ENCODE measurements around the gene SGSH.

Gene SGSH

DNA sequence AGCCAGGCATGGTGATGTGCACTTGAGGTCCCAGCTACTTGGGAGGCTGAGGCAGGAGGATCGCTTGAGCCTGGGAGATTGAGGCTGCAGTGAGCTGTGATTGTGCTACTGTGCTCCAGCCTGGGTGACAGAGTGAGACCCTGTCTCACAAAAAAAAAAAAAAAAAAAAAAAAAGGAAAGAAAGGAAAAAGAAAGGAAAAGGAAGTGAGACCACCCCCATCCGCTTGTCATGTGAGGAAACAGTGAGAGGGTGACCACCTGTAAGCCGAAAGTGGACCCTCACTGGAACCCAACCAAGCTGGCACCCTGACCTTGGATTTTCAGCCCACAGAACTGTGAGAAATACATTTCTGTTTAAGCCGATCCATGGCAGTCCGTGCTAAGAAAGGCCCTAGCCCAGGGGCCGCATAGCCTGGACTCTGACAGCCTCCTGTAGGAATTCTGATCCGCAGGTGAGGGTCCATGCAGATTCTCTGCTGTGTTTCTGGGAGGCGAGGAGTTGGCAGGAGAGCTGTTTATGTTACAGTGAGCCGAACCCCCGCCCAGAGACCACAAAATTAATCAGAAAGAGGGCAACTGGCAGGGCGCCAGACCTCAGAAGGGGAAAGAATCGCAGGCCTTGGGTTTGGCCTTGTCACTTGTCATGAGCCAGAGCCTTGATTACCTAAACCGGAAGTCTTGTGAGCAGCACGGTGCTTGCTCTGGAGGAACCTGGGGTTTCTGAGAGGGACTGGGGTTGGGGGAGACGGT, 945 bp downstream of the SGSH start (continued):
- TF ChIP-seq ZNF660 (tag by site-specific recombination; IDR thresholded peaks at IDR 0.05) (peak; percentile 99), KLF1 (tag by site-specific recombination; IDR thresholded peaks at IDR 0.05) (peak; percentile 78), ZNF585B (tag by site-specific recombination; IDR thresholded peaks at IDR 0.05) (no peak), ZNF133 (tag by site-specific recombination; IDR thresholded peaks at IDR 0.05) (no peak), ZNF274 (IDR thresholded peaks at IDR 0.05; ENCODE audit: low read length) (no peak), ZNF274 (tag by site-specific recombination; IDR thresholded peaks at IDR 0.05; ENCODE audit: borderline replicate concordance) (no peak), ZNF501 (tag by site-specific recombination; IDR thresholded peaks at IDR 0.05) (no peak), ZNF350 (tag by site-specific recombination; IDR thresholded peaks at IDR 0.05) (no peak), BCL11A (tag by site-specific recombination; IDR thresholded peaks at IDR 0.05; ENCODE audit: low read depth) (no peak), ZNF776 (tag by site-specific recombination; IDR thresholded peaks at IDR 0.05; ENCODE audit: borderline replicate concordance) (no peak), ZBTB7A (tag by site-specific recombination; IDR thresholded peaks at IDR 0.05; ENCODE audit: low read depth) (no peak), ZNF341 (tag by site-specific recombination; IDR thresholded peaks at IDR 0.05; ENCODE audit: low read depth) (no peak), ZNF146 (tag by site-specific recombination; IDR thresholded peaks at IDR 0.05) (no peak), MEIS1 (CRISPR knock-in tag; IDR thresholded peaks at IDR 0.05; ENCODE audit: borderline replicate concordance) (no peak), ZNF623 (tag by site-specific recombination; IDR thresholded peaks at IDR 0.05) (no peak), ZNF621 (tag by site-specific recombination; IDR thresholded peaks at IDR 0.05) (no peak), ZNF140 (tag by site-specific recombination; IDR thresholded peaks at IDR 0.05) (no peak), ZNF112 (tag by site-specific recombination; IDR thresholded peaks at IDR 0.05) (no peak), IKZF3 (tag by site-specific recombination; IDR thresholded peaks at IDR 0.05) (peak; percentile 13; the same call in 1 of the 2 replicates), ZNF391 (tag by site-specific recombination; IDR thresholded peaks at IDR 0.05; ENCODE audit: borderline replicate concordance, low read depth) (no peak), ZNF248 (tag by site-specific recombination; IDR thresholded peaks at IDR 0.05) (no peak), ZNF10 (tag by site-specific recombination; IDR thresholded peaks at IDR 0.05) (peak; percentile 78)
- TF ChIP-seq, protein P1, sequence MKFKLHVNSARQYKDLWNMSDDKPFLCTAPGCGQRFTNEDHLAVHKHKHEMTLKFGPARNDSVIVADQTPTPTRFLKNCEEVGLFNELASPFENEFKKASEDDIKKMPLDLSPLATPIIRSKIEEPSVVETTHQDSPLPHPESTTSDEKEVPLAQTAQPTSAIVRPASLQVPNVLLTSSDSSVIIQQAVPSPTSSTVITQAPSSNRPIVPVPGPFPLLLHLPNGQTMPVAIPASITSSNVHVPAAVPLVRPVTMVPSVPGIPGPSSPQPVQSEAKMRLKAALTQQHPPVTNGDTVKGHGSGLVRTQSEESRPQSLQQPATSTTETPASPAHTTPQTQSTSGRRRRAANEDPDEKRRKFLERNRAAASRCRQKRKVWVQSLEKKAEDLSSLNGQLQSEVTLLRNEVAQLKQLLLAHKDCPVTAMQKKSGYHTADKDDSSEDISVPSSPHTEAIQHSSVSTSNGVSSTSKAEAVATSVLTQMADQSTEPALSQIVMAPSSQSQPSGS (tag by site-specific recombination; IDR thresholded peaks at IDR 0.05; ENCODE audit: low read depth): no peak
- TF ChIP-seq, protein P2, sequence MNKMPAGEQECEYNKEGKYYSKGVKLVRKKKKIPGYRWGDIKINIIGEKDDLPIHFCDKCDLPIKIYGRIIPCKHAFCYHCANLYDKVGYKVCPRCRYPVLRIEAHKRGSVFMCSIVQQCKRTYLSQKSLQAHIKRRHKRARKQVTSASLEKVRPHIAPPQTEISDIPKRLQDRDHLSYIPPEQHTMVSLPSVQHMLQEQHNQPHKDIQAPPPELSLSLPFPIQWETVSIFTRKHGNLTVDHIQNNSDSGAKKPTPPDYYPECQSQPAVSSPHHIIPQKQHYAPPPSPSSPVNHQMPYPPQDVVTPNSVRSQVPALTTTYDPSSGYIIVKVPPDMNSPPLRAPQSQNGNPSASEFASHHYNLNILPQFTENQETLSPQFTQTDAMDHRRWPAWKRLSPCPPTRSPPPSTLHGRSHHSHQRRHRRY (tag by site-specific recombination; IDR thresholded peaks at IDR 0.05): no peak
- TF ChIP-seq, protein P3, sequence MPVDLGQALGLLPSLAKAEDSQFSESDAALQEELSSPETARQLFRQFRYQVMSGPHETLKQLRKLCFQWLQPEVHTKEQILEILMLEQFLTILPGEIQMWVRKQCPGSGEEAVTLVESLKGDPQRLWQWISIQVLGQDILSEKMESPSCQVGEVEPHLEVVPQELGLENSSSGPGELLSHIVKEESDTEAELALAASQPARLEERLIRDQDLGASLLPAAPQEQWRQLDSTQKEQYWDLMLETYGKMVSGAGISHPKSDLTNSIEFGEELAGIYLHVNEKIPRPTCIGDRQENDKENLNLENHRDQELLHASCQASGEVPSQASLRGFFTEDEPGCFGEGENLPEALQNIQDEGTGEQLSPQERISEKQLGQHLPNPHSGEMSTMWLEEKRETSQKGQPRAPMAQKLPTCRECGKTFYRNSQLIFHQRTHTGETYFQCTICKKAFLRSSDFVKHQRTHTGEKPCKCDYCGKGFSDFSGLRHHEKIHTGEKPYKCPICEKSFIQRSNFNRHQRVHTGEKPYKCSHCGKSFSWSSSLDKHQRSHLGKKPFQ (tag by site-specific recombination; IDR thresholded peaks at IDR 0.05): no peak
- TF ChIP-seq, protein P4, sequence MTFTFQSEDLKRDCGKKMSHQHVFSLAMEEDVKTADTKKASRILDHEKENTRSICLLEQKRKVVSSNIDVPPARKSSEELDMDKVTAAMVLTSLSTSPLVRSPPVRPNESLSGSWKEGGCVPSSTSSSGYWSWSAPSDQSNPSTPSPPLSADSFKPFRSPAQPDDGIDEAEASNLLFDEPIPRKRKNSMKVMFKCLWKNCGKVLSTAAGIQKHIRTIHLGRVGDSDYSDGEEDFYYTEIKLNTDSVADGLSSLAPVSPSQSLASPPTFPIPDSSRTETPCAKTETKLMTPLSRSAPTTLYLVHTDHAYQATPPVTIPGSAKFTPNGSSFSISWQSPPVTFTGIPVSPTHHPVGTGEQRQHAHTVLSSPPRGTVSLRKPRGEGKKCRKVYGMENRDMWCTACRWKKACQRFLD (tag by site-specific recombination; IDR thresholded peaks at IDR 0.05): no peak
- TF ChIP-seq, protein P5, sequence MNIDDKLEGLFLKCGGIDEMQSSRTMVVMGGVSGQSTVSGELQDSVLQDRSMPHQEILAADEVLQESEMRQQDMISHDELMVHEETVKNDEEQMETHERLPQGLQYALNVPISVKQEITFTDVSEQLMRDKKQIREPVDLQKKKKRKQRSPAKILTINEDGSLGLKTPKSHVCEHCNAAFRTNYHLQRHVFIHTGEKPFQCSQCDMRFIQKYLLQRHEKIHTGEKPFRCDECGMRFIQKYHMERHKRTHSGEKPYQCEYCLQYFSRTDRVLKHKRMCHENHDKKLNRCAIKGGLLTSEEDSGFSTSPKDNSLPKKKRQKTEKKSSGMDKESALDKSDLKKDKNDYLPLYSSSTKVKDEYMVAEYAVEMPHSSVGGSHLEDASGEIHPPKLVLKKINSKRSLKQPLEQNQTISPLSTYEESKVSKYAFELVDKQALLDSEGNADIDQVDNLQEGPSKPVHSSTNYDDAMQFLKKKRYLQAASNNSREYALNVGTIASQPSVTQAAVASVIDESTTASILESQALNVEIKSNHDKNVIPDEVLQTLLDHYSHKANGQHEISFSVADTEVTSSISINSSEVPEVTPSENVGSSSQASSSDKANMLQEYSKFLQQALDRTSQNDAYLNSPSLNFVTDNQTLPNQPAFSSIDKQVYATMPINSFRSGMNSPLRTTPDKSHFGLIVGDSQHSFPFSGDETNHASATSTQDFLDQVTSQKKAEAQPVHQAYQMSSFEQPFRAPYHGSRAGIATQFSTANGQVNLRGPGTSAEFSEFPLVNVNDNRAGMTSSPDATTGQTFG (tag by site-specific recombination; IDR thresholded peaks at IDR 0.05; ENCODE audit: borderline replicate concordance): no peak
- TF ChIP-seq, protein P6, sequence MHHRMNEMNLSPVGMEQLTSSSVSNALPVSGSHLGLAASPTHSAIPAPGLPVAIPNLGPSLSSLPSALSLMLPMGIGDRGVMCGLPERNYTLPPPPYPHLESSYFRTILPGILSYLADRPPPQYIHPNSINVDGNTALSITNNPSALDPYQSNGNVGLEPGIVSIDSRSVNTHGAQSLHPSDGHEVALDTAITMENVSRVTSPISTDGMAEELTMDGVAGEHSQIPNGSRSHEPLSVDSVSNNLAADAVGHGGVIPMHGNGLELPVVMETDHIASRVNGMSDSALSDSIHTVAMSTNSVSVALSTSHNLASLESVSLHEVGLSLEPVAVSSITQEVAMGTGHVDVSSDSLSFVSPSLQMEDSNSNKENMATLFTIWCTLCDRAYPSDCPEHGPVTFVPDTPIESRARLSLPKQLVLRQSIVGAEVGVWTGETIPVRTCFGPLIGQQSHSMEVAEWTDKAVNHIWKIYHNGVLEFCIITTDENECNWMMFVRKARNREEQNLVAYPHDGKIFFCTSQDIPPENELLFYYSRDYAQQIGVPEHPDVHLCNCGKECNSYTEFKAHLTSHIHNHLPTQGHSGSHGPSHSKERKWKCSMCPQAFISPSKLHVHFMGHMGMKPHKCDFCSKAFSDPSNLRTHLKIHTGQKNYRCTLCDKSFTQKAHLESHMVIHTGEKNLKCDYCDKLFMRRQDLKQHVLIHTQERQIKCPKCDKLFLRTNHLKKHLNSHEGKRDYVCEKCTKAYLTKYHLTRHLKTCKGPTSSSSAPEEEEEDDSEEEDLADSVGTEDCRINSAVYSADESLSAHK (tag by site-specific recombination; IDR thresholded peaks at IDR 0.05): no peak
- TF ChIP-seq, protein P7, sequence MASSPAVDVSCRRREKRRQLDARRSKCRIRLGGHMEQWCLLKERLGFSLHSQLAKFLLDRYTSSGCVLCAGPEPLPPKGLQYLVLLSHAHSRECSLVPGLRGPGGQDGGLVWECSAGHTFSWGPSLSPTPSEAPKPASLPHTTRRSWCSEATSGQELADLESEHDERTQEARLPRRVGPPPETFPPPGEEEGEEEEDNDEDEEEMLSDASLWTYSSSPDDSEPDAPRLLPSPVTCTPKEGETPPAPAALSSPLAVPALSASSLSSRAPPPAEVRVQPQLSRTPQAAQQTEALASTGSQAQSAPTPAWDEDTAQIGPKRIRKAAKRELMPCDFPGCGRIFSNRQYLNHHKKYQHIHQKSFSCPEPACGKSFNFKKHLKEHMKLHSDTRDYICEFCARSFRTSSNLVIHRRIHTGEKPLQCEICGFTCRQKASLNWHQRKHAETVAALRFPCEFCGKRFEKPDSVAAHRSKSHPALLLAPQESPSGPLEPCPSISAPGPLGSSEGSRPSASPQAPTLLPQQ (tag by site-specific recombination; IDR thresholded peaks at IDR 0.05): no peak

Measured in HEK293 (cell line).